ENCODE measurements around the gene TMEM259.

Gene TMEM259

DNA sequence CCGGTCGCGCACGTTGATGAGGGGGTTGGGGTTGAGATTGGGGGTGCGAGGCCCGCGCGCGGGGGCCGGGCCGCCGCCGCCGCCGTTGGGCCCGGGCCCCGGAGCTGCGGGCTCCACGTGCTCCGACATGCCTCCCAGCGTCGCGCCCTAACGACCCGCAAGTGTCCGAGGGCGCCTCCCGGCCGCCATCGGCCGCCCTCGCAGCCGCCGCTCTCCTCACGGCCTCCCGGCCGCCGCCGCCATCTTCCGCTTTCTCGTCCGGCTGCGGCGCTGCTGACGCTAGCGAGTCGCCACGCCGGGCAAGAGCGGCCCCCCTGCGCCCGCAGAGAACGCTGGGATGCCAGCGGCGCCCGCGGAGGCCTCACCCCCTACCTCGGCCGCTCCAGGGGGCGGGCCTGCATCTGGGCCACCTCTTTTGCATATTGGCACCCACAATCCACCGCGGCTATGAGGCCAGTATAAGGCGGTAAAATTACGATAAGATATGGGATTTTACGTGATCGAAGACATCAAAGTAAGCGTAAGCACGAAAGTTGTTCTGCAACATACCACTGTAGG, at the start of gene TMEM259:
TSS of gene TMEM259 (minus strand) at position 256 of the 558 bp plus-strand sequence. CDS start at position 129, 127 bp downstream.
- DNase-seq (ENCODE audit: low spot score) = peak; percentile 97

DNA sequence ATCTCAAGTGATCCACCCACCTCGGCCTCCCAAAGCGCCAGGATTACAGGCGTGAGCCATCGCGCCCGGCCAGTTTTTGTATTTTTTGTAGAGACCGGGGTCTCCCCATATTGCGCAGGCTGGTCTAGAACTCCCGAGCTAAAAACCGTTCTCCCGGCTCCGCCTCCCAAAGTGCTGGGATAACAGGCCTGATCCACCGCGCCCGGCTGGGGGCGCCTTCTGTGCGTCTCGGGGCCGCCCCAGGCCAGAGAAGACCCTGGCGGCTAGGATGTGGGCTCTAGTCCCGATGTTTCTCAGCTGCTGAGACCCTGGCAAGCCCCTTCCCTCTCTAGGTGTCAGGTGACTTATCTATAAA, 49.6 kb upstream of the TMEM259 start:
- DNase-seq (ENCODE audit: low spot score) = no peak

DNA sequence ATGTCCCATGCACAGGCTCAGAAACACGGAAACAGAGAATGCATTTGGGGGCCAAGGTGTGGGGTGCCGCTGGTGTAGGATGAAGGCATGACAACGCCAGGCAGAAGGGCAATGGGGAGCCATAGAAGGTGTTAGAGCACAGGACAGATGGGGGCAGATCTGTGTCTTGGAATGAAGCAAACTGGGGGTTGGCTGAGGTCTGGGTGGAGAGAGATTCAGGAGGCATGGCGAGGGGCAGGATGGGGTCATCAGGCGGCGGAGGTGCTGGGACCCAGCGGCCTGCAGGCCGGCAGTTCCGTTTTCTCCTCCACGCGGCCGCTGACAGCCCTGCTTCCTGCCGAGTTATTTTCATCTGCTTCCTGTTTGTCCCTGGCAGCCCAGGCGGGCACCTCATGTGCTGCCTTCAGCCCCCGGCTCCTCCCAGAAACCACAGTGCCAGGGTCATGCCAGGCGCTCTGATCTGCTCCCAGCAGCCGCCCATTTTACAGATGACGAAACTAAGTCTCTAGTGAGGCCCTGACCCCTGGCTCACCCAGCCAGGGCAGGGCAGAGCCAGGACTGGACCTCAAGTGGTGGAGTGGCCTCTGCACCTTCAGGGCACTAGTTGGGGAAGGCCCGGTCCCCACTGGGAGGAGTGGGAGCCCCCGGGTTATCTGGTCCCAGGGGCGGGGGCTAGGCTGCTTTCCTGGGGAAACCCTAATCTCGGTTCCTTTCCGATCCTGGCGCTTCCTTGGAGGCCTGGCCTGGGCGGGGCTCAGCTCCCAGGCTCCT, 48.3 kb upstream of the TMEM259 start:
- DNase-seq (ENCODE audit: low spot score) = no peak

DNA sequence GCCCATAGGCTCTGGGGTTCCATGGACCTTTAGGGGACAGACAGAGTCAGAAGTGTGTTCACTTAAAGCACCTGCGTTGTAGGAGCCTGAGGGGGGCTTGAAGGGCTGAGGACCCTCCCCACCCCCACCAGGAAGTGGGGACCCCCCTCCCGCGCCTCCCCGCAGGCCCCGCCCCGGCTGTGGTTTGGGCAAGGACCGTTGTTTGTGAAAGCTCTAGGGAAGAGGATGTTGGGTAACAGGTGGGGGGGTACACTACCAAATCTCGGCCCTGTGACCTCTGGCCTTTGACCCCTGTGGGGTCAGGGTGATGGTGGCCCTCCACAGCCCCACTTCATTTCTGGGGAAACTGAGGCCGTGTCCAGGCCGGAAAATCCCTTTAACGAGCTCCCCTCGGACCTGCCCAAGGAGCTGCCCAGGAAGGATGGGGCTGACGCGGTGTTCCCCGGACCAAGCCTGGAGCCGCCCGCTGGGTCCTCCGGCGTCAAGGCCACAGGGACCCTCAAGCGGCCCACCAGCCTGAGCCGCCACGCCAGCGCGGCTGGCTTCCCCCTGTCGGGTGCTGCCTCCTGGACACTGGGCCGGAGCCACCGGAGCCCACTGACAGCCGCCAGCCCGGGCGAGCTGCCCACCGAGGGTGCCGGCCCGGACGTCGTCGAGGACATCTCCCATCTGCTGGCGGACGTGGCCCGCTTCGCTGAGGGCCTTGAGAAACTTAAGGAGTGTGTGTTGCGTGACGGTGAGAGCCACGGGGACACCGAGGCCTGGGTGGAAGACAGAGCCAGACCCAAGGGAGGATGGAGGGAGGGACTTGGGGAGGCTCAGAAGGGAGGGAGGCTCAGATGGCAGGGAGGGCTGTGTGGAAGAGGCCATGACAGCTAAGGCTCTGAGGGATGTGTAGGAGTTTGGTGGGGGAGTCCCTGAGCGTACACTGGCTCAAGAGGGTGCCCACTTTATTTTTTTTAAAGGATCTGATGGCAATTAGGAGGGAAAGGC, 47.4 kb upstream of the TMEM259 start:
- no peak for DNase-seq (ENCODE audit: low spot score)

DNA sequence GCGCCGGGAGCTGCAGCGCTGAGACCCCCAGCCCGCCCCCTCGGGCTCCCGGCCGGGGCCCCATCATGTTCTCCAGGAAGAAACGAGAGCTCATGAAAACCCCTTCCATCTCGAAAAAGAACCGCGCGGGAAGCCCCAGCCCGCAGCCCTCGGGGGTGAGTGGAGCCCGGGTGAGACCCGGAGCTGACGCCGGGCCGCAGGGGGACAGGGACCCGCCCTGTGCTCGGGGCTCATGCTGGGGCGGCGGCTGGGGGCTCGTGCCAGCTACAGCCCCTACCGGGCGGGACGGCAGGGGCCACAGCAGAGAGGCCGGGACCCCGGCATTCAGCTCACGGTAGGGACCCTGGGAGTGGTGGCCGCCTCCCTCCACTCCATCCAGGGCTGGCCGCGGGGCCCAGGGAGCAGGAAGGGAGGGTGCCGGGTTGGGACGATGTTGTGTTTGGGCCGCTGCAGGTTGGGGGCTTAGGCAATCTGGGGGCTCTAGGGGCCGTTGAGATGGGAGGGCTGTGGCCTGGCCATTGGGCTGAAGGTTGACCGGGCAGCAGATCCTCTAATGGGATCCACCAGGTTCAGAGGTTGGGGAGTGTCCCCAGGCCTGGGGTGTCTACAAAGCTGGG, 46.5 kb upstream of the TMEM259 start:
- DNase-seq (ENCODE audit: low spot score) = no peak

DNA sequence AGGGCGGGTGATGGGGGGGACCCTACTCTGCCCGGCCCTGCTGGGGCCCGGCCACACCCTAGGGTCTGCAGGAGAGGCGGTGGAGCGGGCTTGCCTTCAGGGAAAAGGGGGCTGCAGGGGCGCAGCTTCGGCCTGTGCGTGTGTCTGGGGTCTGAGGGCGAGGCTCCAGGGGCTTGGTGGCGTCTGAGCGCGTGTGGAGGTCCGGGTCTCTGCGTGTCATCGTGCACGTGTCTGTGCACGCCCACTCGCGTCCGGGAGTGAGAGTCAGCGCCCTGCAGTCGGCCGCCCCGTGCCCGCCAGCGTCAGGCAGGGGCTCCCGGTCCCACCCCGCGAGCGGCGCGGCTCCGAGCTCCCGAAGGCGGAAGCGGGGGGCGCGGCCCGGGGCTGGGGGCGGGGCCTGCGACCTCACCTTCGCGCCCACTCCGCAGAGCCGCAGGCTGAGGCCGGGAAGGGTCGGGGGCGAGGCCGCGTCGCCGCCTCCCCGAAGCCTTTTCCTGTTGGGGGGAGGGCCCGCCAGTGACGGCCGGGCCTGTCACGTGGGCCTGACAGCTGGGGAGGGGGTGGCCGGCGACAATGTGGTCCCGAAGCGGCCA, 45.9 kb upstream of the TMEM259 start, which contains the start of gene ARHGAP45:
TSS of gene ARHGAP45 (plus strand) at position 420 of the 593 bp plus-strand sequence. CDS start 239 bp downstream, outside the sequence.
- DNase-seq (ENCODE audit: low spot score) = no peak

DNA sequence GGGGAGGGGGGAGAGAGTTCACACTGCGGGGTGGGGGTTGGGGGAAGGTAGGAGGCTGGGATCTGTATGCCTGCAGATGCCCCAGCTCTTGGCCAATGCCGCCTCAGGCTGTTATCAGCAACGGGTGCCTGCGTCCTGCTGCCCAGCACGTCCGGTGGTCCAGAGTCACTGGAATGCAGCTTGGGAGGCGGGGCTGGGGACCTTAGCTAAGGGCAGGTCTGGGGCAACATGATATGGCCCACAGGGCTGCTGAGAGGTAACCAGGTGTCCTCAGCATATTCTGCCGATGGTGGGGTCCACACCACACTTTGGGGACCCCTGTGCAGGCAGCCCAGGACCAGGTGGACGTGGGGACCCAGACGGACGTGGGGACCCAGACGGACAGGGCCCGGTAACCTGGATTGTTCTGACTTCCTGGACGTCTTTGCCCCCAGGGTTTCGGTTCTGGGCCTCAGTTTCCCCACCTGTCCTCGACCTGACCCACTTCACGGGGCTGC, 45.4 kb upstream of the TMEM259 start:
- no peak for DNase-seq (ENCODE audit: low spot score)

DNA sequence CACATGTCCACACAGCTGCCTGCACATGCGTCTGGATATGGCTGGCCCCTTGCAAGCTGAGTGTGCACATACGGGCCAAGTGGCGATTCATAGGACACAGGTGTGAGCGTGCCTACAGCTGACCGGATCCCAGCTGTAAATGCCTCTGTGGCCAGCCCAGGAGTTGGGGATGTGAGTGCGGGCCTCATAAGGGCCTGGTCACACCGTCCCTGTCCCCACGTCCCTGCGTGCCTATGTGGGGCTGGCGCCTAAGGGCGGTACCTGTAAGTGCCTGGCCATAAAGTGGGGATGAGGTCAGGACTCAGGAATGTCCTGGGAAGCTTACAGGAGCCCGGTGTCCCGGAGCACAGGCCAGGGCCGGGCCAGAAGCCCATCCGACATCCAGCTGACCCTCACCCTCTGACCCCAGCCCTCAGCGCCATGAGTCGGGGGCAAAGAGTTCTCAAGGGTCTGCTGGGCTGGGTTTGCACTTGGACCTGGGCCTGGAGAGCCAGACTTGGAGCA, 44.7 kb upstream of the TMEM259 start:
- DNase-seq (ENCODE audit: low spot score) = no peak

DNA sequence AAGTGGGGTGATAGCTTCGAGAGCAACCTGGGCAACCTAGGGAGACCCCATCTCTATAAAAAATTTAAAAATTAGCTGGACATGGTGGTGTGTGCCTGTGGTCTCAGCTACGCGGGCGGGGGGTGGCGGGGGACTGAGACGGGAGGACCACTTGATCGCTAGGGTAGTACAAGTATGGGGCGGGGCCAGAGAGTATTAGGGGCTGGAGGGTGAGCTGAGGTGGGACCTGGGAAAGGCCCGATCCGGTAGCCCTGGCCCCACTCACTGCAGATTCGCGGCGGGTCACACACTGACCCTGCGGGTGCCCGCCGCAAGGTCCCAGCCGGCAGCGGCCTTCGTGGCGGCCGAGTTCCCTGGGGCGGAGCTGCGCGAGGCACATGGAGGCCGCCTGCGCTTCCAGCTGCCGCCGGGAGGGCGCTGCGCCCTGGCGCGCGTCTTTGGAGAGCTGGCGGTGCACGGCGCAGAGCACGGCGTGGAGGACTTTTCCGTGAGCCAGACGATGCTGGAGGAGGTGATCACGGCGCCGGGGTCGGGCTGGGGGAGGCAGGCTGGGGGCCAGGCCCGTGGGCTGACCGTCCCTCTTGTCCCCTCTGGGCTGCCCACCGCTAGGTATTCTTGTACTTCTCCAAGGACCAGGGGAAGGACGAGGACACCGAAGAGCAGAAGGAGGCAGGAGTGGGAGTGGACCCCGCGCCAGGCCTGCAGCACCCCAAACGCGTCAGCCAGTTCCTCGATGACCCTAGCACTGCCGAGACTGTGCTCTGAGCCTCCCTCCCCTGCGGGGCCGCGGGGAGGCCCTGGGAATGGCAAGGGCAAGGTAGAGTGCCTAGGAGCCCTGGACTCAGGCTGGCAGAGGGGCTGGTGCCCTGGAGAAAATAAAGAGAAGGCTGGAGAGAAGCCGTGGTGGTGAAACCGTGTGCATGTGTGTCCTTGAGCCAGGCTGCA, 44.0 kb upstream of the TMEM259 start:
- peak; percentile 85 for DNase-seq (ENCODE audit: low spot score)

DNA sequence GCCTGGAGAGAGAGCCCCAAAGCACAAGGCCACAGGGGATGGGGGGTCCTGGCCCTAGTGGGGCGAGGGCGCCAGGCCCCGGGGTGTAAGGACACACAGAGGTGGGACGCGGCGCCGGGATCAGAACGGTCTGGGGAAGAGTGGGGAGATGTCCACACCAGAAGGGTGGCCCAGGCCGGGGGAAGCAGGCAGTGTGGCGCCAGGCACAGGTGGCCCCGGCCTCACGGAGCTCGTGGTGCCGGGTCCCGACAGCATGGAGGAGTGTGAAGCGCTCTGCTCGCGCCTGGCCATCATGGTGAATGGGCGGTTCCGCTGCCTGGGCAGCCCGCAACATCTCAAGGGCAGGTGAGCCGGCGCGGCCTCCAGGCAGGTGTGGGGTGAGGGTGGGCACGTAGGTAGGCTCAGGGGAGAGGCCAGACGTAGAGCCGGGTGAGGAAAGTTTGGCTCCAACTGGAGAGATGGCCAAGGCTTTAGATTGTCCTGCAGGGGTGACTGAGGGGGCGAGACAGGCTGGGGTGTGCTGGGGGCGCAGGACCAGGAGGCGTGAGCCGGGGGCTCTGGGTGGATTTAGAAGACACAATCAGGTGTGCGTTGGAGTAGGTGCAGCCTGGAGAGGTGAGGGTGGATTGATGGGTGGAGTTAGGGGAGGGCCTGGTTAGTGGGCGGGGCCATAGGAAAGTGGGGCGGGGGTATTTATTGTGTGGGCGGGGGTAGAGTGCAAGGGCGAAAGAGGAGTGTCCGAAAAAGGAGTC, 43.2 kb upstream of the TMEM259 start:
- DNase-seq (ENCODE audit: low spot score) = no peak

DNA sequence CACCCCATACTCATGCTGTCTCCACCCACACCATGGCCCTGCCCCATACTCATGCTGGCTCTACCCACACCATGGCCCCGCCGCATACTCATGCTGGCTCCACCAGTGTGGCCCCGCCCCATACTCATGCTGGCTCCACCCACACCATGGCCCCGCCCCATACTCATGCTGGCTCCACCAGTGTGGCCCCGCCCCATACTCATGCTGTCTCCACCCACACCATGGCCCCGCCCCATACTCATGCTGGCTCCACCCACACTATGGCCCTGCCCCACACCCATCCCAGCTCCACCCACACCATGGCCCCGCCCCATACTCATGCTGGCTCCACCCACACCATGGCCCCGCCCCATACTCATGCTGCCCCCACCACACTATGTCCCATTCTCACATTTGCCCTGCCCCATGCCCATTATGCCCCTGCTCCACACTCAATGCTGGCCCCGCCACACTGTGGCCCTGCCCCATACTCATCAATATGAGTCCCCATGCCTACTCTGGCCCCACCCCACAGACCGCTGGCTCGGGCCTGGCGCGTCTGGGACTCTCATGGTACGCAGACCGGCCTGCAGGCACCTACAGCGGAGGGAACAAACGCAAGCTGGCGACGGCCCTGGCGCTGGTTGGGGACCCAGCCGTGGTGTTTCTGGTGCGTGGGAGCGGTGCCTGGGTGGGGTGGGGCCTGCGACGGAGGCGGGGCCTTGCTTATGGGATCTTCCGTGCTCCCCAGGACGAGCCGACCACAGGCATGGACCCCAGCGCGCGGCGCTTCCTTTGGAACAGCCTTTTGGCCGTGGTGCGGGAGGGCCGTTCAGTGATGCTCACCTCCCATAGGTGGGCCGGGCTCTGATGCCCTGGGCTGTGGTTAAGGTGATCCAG, 42.3 kb upstream of the TMEM259 start:
- no peak for DNase-seq (ENCODE audit: low spot score)

DNA sequence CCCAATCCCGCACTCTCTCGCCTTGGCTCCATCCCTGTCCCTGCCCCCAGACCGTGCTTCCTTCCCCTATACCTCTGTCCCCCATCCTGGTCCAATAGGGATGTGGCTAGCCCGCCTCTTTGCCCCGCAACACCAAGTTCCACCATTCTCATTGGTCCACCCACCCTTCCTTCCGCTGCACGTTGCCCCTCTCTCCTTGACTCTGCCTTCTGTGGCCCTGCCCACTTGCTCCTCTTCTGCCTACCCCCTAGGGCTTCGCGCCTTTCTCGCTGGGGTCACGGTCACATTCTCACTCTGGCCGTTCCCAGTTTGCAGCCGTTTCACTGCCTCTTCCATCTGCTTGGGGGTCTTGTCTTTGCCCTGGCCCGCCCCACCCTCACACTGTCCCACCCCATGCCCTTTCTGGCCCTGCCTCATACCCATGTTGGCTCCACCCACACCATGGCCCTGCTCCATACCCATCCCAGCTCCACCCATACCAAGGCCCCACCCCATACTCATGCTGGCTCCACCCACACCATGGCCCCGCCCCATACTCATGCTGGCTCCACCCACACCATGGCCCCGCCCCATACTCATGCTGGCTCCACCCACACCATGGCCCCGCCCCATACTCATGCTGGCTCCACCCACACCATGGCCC, 41.6 kb upstream of the TMEM259 start:
- no peak for DNase-seq (ENCODE audit: low spot score)

DNA sequence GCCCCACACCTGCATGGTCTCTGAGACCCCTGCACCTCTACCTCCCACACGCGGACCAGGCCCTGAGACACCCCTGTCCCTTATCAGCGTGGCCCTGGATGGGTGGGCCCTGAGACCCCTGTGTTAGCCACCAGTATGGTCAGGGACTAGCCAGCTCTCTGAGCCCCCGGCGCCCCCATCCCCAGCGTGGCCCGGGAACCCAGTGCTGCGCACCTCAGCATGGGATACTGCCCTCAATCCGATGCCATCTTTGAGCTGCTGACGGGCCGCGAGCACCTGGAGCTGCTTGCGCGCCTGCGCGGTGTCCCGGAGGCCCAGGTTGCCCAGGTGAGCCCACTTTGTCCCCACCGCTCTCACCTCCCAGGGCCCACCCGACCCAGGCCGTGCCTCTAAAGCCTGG, 41.1 kb upstream of the TMEM259 start:
- no peak for DNase-seq (ENCODE audit: low spot score)

DNA sequence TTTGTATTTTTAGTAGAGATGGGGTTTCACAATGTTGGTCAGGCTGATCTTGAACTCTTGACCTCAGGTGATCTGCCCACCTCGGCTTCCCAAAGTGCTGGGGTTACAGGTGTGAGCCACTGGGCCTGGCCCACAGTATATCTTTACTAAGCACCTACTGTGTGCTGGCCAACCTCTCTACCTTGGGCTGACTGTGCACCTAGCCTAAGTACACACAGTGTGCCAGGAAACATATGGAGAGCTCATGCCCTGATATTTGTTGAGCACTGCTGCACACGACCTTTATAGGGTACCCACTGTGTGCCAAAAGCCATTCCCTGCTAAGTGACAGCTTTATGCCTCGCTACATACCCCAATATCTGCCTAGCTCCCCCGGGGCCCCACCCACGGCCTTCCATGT, 39.8 kb upstream of the TMEM259 start:
- DNase-seq (ENCODE audit: low spot score) = no peak

DNA sequence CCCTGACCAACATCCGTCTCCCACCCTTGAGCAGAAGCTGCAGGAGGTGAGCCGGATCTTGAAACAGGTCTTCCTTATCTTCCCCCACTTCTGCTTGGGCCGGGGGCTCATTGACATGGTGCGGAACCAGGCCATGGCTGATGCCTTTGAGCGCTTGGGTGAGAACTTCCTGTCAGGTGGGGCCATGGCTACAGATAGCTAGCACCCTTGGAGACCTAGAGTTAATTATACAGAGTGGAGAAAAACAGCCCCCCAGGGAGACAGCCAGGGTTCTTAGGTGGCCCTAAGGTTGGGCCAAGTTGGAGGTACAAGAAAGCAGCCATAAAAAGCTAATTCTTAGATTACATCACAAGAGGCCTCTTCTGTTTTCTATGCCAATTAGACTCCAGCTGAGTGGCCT, 37.2 kb upstream of the TMEM259 start:
- no peak for DNase-seq (ENCODE audit: low spot score)

DNA sequence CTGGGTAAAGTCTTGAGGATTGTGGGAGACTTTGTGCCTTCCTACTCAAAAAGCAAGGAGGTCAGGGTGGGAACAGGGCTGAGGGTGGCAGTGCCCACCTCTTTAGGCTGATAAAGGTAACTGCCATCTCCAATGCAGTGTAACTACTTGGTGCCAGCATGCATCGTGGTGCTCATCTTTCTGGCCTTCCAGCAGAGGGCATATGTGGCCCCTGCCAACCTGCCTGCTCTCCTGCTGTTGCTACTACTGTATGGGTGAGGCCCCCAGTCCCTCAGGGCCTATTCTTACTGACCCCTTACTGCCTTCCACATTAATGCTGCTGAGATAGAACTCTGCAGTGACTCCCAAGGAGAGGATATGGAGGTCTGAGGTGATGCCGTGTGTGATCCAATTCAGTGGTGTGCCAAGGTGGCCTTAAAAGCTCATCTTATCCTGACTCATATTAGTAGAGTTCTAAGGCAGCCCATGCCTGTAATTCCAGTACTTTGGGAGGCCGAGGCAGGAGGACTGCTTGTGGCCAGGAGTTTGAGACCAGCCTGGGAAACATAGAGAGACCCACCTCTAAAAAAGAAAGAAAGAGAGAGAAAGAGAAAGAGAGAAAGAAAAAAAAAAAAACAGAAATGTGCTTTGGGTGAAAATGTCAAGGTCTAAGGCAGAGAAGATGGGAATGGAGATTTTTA, 36.4 kb upstream of the TMEM259 start:
- no peak for DNase-seq (ENCODE audit: low spot score)

DNA sequence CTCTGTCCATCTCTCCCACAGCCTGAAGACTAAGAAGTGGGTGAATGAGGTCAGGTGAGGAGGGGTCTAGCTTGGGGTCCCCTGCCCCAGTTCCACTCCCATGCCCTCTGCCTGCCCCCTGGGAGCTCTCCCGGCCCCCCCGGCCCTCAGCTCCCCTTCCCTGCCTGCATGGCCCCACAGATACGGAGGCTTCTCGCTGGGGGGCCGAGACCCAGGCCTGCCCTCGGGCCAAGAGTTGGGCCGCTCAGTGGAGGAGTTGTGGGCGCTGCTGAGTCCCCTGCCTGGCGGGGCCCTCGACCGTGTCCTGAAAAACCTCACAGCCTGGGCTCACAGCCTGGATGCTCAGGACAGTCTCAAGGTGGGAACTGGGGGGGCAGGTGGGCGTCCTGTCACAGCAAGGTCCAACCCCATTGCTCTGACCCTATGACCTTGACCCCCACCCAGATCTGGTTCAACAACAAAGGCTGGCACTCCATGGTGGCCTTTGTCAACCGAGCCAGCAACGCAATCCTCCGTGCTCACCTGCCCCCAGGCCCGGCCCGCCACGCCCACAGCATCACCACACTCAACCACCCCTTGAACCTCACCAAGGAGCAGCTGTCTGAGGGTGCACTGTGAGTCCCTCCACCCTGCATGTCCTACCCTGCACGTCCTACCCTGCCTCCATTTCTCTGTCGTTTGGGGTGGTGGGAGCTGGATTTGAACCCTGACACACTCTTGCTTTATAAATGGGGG, 35.1 kb upstream of the TMEM259 start:
- no peak for DNase-seq (ENCODE audit: low spot score)
